Tibial nerve (tissue), 4 donors: ENCODE results near the gene CAMTA1. TPM values are rescaled to one million over a fixed set of nuclear protein-coding genes. Genes with fewer than 3 reads are reported as not detected.

Experiments
- DNase-seq, 2 donors: peaks; one replicate each; pipeline ENCODE4 v3.0.0-alpha.2; 2019; ENCODE audit warnings: low spot score in 2 of 2
- H3K27ac ChIP-seq, 4 donors: fragments of 200-600 bp; sonication (generic) in 3 of 4; one replicate each; pipeline ENCODE4 v1.5.1; 2017 to 2019; ENCODE audit warnings: mild to moderate bottlenecking in 1 of 4
- H3K27me3 ChIP-seq, 2 donors: fragments of 200-600 bp; sonication (generic) in 1 of 2; one replicate each; pipeline versions ENCODE4 v1.5.1 to v1.6.0; 2017 to 2019
- H3K36me3 ChIP-seq, 3 donors: fragments of 200-600 bp; sonication (generic); one replicate each; pipeline ENCODE4 v1.5.1; 2018 to 2019
- H3K4me1 ChIP-seq, 4 donors: fragments of 200-600 bp; sonication (generic) in 3 of 4; one replicate each; pipeline ENCODE4 v1.5.1; 2017 to 2019
- H3K4me3 ChIP-seq, 4 donors: fragments of 200-600 bp; sonication (generic) in 3 of 4; one replicate each; pipeline ENCODE4 v1.5.1; 2017 to 2019; ENCODE audit warnings: mild to moderate bottlenecking in 1 of 4, moderate library complexity in 1 of 4
- H3K9me3 ChIP-seq, 4 donors: fragments of 200-600 bp; sonication (generic) in 3 of 4; one replicate each; pipeline ENCODE4 v1.5.1; 2017 to 2019
- EP300 ChIP-seq, 2 donors: sonication (generic); formaldehyde crosslinking; IDR thresholded peaks; one replicate each; pipeline ENCODE4 v1.6.1; 2017; ENCODE audit warnings: antibody characterized with exemption in 2 of 2, mild to moderate bottlenecking in 1 of 2
- POLR2A ChIP-seq, 2 donors: fragments of 450-650 bp; IDR thresholded peaks; one replicate each; pipeline ENCODE4 v1.6.1; 2017; ENCODE audit warnings: antibody characterized with exemption in 2 of 2, mild to moderate bottlenecking in 2 of 2, moderate library complexity in 2 of 2
- WGBS, 2 donors: methylation state at CpG; one replicate each; pipeline ENCODE4 v1.1.5; 2018; 5-methylcytosine and 5-hydroxymethylcytosine counted together
- total RNA-seq, 4 donors: library from RNA; depleted of rRNA; stranded (reverse); fragments of >200 nt; gene quantifications; one replicate each; pipeline ENCODE4 v1.1.0, GENCODE V29; 2016
- TF ChIP-seq, protein P1 (sequence below), 5 experiments: fragments of 200-600 bp in 3 of 5; fragments of 450-650 bp in 2 of 5; sonication (generic) in 3 of 5; IDR thresholded peaks; one replicate each; pipeline ENCODE4 v1.5.1; 2016 to 2019; ENCODE audit warnings: antibody characterized with exemption in 5 of 5, mild to moderate bottlenecking in 3 of 5, moderate library complexity in 2 of 5

The CAMTA1 gene
- total RNA-seq, 4 donors from 2014 or later = 41.8 to 104 (median 87.2) TPM

DNA sequence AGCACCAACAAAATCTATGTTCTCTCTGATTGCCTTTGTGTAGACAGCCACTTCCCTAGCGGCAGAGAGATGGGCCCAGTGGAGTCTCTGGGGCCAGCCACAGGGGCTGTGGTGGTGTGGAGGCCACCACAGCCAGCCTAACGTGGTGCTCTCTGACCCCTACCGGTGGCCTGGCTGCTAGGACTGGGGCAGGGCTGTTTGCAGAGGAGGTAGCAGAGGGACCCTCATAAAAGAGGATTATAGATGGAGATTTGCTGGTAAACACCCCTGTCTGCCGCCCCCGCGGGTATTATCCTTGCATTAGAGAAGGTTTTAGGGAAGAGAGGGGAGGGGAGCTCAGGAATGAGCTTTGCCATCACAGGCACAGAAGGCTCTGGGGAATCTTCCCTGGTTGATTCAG lies 675.6 kb downstream of the CAMTA1 start:
- TF ChIP-seq, protein P1, sequence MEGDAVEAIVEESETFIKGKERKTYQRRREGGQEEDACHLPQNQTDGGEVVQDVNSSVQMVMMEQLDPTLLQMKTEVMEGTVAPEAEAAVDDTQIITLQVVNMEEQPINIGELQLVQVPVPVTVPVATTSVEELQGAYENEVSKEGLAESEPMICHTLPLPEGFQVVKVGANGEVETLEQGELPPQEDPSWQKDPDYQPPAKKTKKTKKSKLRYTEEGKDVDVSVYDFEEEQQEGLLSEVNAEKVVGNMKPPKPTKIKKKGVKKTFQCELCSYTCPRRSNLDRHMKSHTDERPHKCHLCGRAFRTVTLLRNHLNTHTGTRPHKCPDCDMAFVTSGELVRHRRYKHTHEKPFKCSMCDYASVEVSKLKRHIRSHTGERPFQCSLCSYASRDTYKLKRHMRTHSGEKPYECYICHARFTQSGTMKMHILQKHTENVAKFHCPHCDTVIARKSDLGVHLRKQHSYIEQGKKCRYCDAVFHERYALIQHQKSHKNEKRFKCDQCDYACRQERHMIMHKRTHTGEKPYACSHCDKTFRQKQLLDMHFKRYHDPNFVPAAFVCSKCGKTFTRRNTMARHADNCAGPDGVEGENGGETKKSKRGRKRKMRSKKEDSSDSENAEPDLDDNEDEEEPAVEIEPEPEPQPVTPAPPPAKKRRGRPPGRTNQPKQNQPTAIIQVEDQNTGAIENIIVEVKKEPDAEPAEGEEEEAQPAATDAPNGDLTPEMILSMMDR (IDR thresholded peaks at IDR 0.05) = no peak
- no peak for TF ChIP-seq POLR2A (IDR thresholded peaks at IDR 0.05)
- no peak for TF ChIP-seq EP300 (IDR thresholded peaks at IDR 0.05)
- no peak overlapping the region for H3K27ac ChIP-seq
- no peak overlapping the region for H3K4me3 ChIP-seq
- no peaks in the 10 kb centered on the region for H3K36me3 ChIP-seq
- WGBS, 2 donors = 47 to 59% methylated on average over 6 of the region's 6 CpGs
- no peak for DNase-seq
- H3K27me3 ChIP-seq = no peaks in the 10 kb centered on the region
- H3K4me1 ChIP-seq = peaks cover 0 to 12% (median 0%) of the 10 kb centered on the region in 4 donors
- H3K9me3 ChIP-seq = no peaks in the 10 kb centered on the region

- Histone ChIP-seq H3K4me1 (peaks cover 0 to 4% (median 0%) of the 10 kb centered on the region in 4 donors), H3K36me3 (no peaks in the 10 kb centered on the region), H3K27me3 (no peaks in the 10 kb centered on the region), H3K9me3 (no peaks in the 10 kb centered on the region), H3K27ac (peak overlapping the region in 2 of 4 donors; percentile 3 to 43), H3K4me3 (no peak overlapping the region)
- TF ChIP-seq EP300 (IDR thresholded peaks at IDR 0.05) (no peak), POLR2A (IDR thresholded peaks at IDR 0.05) (no peak)
- TF ChIP-seq, protein P1 (IDR thresholded peaks at IDR 0.05) = no peak
- WGBS, 2 donors = 58 to 62% methylated on average over 9 to 10 of the region's 10 CpGs
- no peak for DNase-seq
Measured at GRCh38 chr1:7462617-7463016, 677.4 kb downstream of the CAMTA1 start.

- Histone ChIP-seq H3K4me3 (no peak overlapping the region), H3K4me1 (no peaks in the 10 kb centered on the region), H3K36me3 (no peaks in the 10 kb centered on the region), H3K27me3 (no peaks in the 10 kb centered on the region), H3K27ac (peak overlapping the region in 1 of 4 donors; percentile 3), H3K9me3 (no peaks in the 10 kb centered on the region)
- DNase-seq = no peak
- no peak for TF ChIP-seq EP300 (IDR thresholded peaks at IDR 0.05)
- no peak for TF ChIP-seq POLR2A (IDR thresholded peaks at IDR 0.05)
- 83 to 86% methylated on average over 7 of the region's 7 CpGs for WGBS, 2 donors
Measured at GRCh38 chr1:7463526-7463925, 678.3 kb downstream of the CAMTA1 start.

DNA sequence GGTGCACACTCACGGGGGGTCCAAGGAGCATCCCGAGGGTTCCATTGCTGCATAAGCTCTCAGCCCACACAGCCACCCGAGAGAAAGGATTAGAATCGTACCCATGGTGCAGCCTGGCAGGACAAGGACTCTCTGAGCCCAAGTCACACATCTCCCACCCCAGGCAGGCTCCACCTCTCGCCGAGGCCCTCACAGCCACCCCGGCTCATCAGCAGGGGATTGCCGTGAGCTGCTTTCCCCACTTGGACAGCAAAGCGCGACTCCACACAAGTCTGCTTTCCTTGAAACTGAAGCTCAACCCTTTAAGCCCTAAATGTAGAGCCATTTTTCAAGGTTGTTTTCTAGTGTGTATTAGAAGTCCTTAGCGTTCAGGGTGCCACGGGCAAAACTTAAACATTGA lies 679.5 kb downstream of the CAMTA1 start:
- no peak overlapping the region for H3K4me3 ChIP-seq
- WGBS, 2 donors = 87 to 89% methylated on average over 12 of the region's 12 CpGs
- no peaks in the 10 kb centered on the region for H3K36me3 ChIP-seq

GRCh38 chr1:7467476-7468175 lies 682.4 kb downstream of the CAMTA1 start:
- TF ChIP-seq EP300 (IDR thresholded peaks at IDR 0.05) = no peak
- no peak for TF ChIP-seq POLR2A (IDR thresholded peaks at IDR 0.05)
- TF ChIP-seq, protein P1 (IDR thresholded peaks at IDR 0.05) = no peak
- no peaks in the 10 kb centered on the region for H3K36me3 ChIP-seq

More for the DNA sequence above, 679.5 kb downstream of the CAMTA1 start:
- no peaks in the 10 kb centered on the region for H3K9me3 ChIP-seq
- TF ChIP-seq, protein P1 (IDR thresholded peaks at IDR 0.05) = no peak
- TF ChIP-seq EP300 (IDR thresholded peaks at IDR 0.05) (no peak), POLR2A (IDR thresholded peaks at IDR 0.05) (no peak)
- no peak overlapping the region for H3K27ac ChIP-seq
- no peak for DNase-seq
- no peaks in the 10 kb centered on the region for H3K27me3 ChIP-seq
- H3K4me1 ChIP-seq = peaks cover 0 to 9% (median 4%) of the 10 kb centered on the region in 4 donors

More at GRCh38 chr1:7467476-7468175, 682.4 kb downstream of the CAMTA1 start:
- DNase-seq = no peak
- Histone ChIP-seq H3K4me3 (no peak overlapping the region), H3K9me3 (no peaks in the 10 kb centered on the region), H3K27me3 (no peaks in the 10 kb centered on the region), H3K27ac (no peak overlapping the region), H3K4me1 (peaks cover 2 to 38% (median 19%) of the 10 kb centered on the region in 4 donors)
- WGBS, 2 donors = 94 to 96% methylated on average over 25 to 27 of the region's 27 CpGs
